B cell (primary cell): Measurements from ENCODE around the gene VAMP8. TPM values are rescaled to one million over a fixed set of nuclear protein-coding genes. Genes with fewer than 3 reads are reported as not detected.

Source experiments
- ATAC-seq: fragments of 200-7000 bp; cut with Tn5 transposase; one replicate; pipeline ENCODE4 v1.10.0; 2021; ENCODE audit warnings: low read depth, mild to moderate bottlenecking, moderate number of reproducible peaks, moderate library complexity
- CTCF ChIA-PET: fragments of 350-600 bp; sonication (Branson Sonifier 250); formaldehyde crosslinking; loops from one replicate; lab custom pipeline; 2021; ENCODE audit warnings: antibody characterized with exemption, inconsistent platforms; lab: Charles Lee
- POLR2A ChIA-PET: fragments of 350-600 bp; sonication (Branson Sonifier 250); formaldehyde crosslinking; loops from one replicate; lab custom pipeline; 2021; ENCODE audit warnings: antibody characterized with exemption; lab: Charles Lee
- DNase-seq: peaks from one replicate; pipeline ENCODE4 v3.0.0; 2013
- H2AFZ ChIP-seq: 2 replicates; pipeline ENCODE4 v1.6.1; 2012; ENCODE audit warnings: mild to moderate bottlenecking, low read depth, low read length; ENCODE audit not compliant: insufficient read depth, poor library complexity, severe bottlenecking
- H3K27ac ChIP-seq, 2 donors: 1 replicate in 1 of 2; 2 replicates in 1 of 2; pipeline ENCODE4 v1.5.1; 2012 to 2013; ENCODE audit warnings: low read length in 2 of 2, mild to moderate bottlenecking in 2 of 2, moderate library complexity in 1 of 2
- H3K27me3 ChIP-seq, 4 experiments: fragments of 200-600 bp in 1 of 4; sonication (generic) in 1 of 4; replicated peaks in 1 of 4; 1 replicate in 2 of 4; 2 replicates in 2 of 4; pipeline versions ENCODE4 v1.6.1 to v1.7.0; 2013 to 2016; ENCODE audit warnings: low read length in 3 of 4, mild to moderate bottlenecking in 2 of 4, mixed read lengths in 1 of 4, moderate library complexity in 1 of 4; ENCODE audit not compliant: insufficient read depth in 4 of 4, control insufficient read depth in 3 of 4; ENCODE audit errors: control extremely low read depth in 1 of 4
- H3K36me3 ChIP-seq, 2 experiments: replicated peaks in 1 of 2; 1 replicate in 1 of 2; 2 replicates in 1 of 2; pipeline versions ENCODE4 v1.6.1 to v1.7.1; 2013; ENCODE audit warnings: low read length in 1 of 2; ENCODE audit not compliant: insufficient read depth in 2 of 2, control insufficient read depth in 1 of 2; ENCODE audit errors: control extremely low read depth in 1 of 2, extremely low read depth in 1 of 2
- H3K4me1 ChIP-seq, 2 donors: fragments of 200-600 bp in 1 of 2; sonication (generic) in 1 of 2; 1 replicate in 1 of 2; 2 replicates in 1 of 2; pipeline versions ENCODE4 v1.5.1 to v1.6.1; 2013 to 2017; ENCODE audit warnings: low read length in 2 of 2; ENCODE audit not compliant: control insufficient read depth in 2 of 2, insufficient read depth in 2 of 2
- H3K4me2 ChIP-seq: replicated peaks from 2 replicates; pipeline ENCODE3; 2012; ENCODE audit warnings: mild to moderate bottlenecking, low read depth, low read length; ENCODE audit not compliant: poor library complexity, severe bottlenecking
- H3K4me3 ChIP-seq, 5 experiments: fragments of 200-600 bp in 1 of 5; sonication (generic) in 1 of 5; 1 replicate in 3 of 5; 2 replicates in 2 of 5; pipeline versions ENCODE4 v1.5.1 to v1.7.0; 2011 to 2016; ENCODE audit warnings: low read length in 4 of 5, mild to moderate bottlenecking in 4 of 5, low read depth in 2 of 5, control low read depth in 1 of 5, moderate library complexity in 1 of 5; ENCODE audit not compliant: insufficient read depth in 1 of 5; ENCODE audit errors: control extremely low read depth in 1 of 5, extremely low read depth in 1 of 5
- H3K79me2 ChIP-seq: fragments of 200-600 bp; sonication (generic); one replicate; pipeline ENCODE4 v1.6.0; 2016; ENCODE audit warnings: low read length; ENCODE audit not compliant: control insufficient read depth, insufficient read depth
- H3K9ac ChIP-seq: fragments of 200-600 bp; sonication (generic); 2 replicates; pipeline ENCODE4 v1.6.1; 2017; ENCODE audit warnings: mild to moderate bottlenecking, low read length, moderate library complexity
- H3K9me3 ChIP-seq, 3 donors: one replicate each; pipeline versions ENCODE4 v1.6.1 to v1.7.1; 2013; ENCODE audit warnings: low read length in 2 of 3; ENCODE audit not compliant: control insufficient read depth in 2 of 3, insufficient read depth in 1 of 3; ENCODE audit errors: control extremely low read depth in 1 of 3
- H4K20me1 ChIP-seq: 2 replicates; pipeline ENCODE4 v1.6.0; 2012; ENCODE audit warnings: mild to moderate bottlenecking, low read length; ENCODE audit not compliant: insufficient read depth, control insufficient read depth, poor library complexity, severe bottlenecking
- H3K27ac Mint-ChIP-seq: one replicate; pipeline ENCODE4 v1.8.0; 2021; ENCODE audit warnings: mixed read lengths
- H3K27me3 Mint-ChIP-seq: one replicate; pipeline ENCODE4 v1.8.0; 2021; ENCODE audit warnings: mixed read lengths
- H3K4me1 Mint-ChIP-seq: one replicate; pipeline ENCODE4 v1.8.0; 2021; ENCODE audit warnings: mixed read lengths
- H3K4me3 Mint-ChIP-seq: one replicate; pipeline ENCODE4 v1.8.0; 2021; ENCODE audit warnings: mixed read lengths
- H3K9me3 Mint-ChIP-seq: one replicate; pipeline ENCODE4 v1.8.0; 2022; ENCODE audit warnings: mixed read lengths; ENCODE audit not compliant: insufficient read depth
- CTCF ChIP-seq: fragments of 200-600 bp; IDR thresholded peaks from one replicate; pipeline ENCODE4 v1.8.0; 2022; ENCODE audit warnings: antibody characterized with exemption, mild to moderate bottlenecking
- EZH2 ChIP-seq: IDR thresholded peaks from 2 replicates; pipeline ENCODE4 v1.6.1; 2012; ENCODE audit warnings: borderline replicate concordance, low read depth, mild to moderate bottlenecking, moderate library complexity, low read length; ENCODE audit not compliant: insufficient read depth, poor library complexity, severe bottlenecking
- WGBS: methylation state at CpG from one replicate; pipeline ENCODE4 v1.1.5; 2013; ENCODE audit warnings: missing lambda C conversion rate; ENCODE audit not compliant: insufficient coverage; 5-methylcytosine and 5-hydroxymethylcytosine counted together
- intact Hi-C: fragments of 100-400 bp; cut with micrococcal nuclease; formaldehyde crosslinking; loops from one replicate; pipeline ENCODE4 v1.10.0; 2022
- polyA plus RNA-seq: library from polyadenylated mRNA; depleted of rRNA; stranded (reverse); fragments of >200 nt; gene quantifications from 2 replicates; pipeline ENCODE4 v1.2.3, GENCODE V29; 2012
- total RNA-seq, 2 donors: library from RNA; stranded (reverse); fragments of 120-200 nt in 1 of 2; gene quantifications; 1 replicate in 1 of 2; 2 replicates in 1 of 2; pipeline versions ENCODE4 v1.2.3 to v1.2.4, GENCODE V29; 2013 to 2022

Gene VAMP8
- total and polyA plus RNA-seq, 2 donors (not counting 1 experiment from before 2014, with no cell fraction given): 68.7 to 73.8 TPM

- ChIA-PET POLR2A (interaction anchor here (1.9 kb wide), 1 partner anchor 11 kb away, joined by 8 read pairs; the partner anchor contains the start of gene RNF181), CTCF (interaction anchor here (2.5 kb wide), 1 partner anchor 11 kb away, joined by 11 read pairs; the partner anchor contains the start of gene RNF181)
- Histone ChIP-seq H3K79me2 (peaks cover 31% of the 10 kb centered on the region), H3K4me2 (peak within 1 kb of the TSS; percentile 89), H3K4me3 (peak within 1 kb of the TSS; percentile 34 to 70 (median 61)), H2AFZ (peak within 1 kb of the TSS; percentile 80), H3K4me1 (peaks cover 31 to 48% of the 10 kb centered on the region in 2 donors), H3K36me3 (peaks cover 0 to 23% of the 10 kb centered on the region in 2 experiments), H3K9me3 (no peaks in the 10 kb centered on the region), H3K9ac (peak within 1 kb of the TSS; percentile 68), H3K27ac (peak within 1 kb of the TSS; percentile 26 to 64), H3K27me3 (no peaks in the 10 kb centered on the region), H4K20me1 (peaks cover 7% of the 10 kb centered on the region)
- H3K4me1 Mint-ChIP-seq: peaks cover 52% of the 10 kb centered on the region
- H3K9me3 Mint-ChIP-seq: no peaks in the 10 kb centered on the region
- H3K27me3 Mint-ChIP-seq: no peaks in the 10 kb centered on the region
- H3K4me3 Mint-ChIP-seq: peak within 1 kb of the TSS; percentile 90
- 5% methylated on average over 47 of the region's 52 CpGs for WGBS
- peak within 1 kb of the TSS; percentile 90 for H3K27ac Mint-ChIP-seq
- no peak for TF ChIP-seq EZH2
- no peak for TF ChIP-seq CTCF
- peak; percentile 70 for ATAC-seq
- intact Hi-C loops: loop anchor here (1.0 kb wide), 1 partner anchor 46 kb away; no protein-coding TSS in a partner anchor
- DNase-seq: peak; percentile 54
These were observed 7.0 kb downstream of the VAMP8 start, which contains the start of gene VAMP5 for GRCh38 chr2:85584354-85584856. TSS of gene VAMP5 (plus strand) at chr2:85584431. CDS start at chr2:85584491, 60 bp downstream.
